AG04449 (cell line): ENCODE results near the gene NRXN2.

Source experiments
- CTCF ChIA-PET: fragments of 350-600 bp; formaldehyde crosslinking; extraction: SDS; loops from one replicate; lab custom pipeline; 2021; ENCODE audit warnings: antibody characterized with exemption; lab: Yijun Ruan, JAX
- POLR2A ChIA-PET: fragments of 400-600, 350-600 bp; formaldehyde crosslinking; extraction: SDS; loops from one replicate; lab custom pipeline; 2020; ENCODE audit warnings: antibody characterized with exemption, inconsistent platforms; lab: Yijun Ruan, JAX
- DNase-seq: peaks from one replicate; pipeline ENCODE4 v3.0.0-alpha.2; 2010; ENCODE audit warnings: low read depth, low spot score
- H3K4me3 ChIP-seq: 2 replicates; pipeline ENCODE4 v1.5.1; 2011; ENCODE audit warnings: low read depth, mild to moderate bottlenecking, control low read depth, low read length
- TF ChIP-seq, protein P1 (sequence below): IDR thresholded peaks from one replicate; pipeline ENCODE4 v1.5.1; 2011; ENCODE audit warnings: mild to moderate bottlenecking, moderate library complexity, low read length, control low read depth, inconsistent platforms; ENCODE audit not compliant: insufficient read depth; ENCODE audit errors: missing control alignments

Gene NRXN2

DNA sequence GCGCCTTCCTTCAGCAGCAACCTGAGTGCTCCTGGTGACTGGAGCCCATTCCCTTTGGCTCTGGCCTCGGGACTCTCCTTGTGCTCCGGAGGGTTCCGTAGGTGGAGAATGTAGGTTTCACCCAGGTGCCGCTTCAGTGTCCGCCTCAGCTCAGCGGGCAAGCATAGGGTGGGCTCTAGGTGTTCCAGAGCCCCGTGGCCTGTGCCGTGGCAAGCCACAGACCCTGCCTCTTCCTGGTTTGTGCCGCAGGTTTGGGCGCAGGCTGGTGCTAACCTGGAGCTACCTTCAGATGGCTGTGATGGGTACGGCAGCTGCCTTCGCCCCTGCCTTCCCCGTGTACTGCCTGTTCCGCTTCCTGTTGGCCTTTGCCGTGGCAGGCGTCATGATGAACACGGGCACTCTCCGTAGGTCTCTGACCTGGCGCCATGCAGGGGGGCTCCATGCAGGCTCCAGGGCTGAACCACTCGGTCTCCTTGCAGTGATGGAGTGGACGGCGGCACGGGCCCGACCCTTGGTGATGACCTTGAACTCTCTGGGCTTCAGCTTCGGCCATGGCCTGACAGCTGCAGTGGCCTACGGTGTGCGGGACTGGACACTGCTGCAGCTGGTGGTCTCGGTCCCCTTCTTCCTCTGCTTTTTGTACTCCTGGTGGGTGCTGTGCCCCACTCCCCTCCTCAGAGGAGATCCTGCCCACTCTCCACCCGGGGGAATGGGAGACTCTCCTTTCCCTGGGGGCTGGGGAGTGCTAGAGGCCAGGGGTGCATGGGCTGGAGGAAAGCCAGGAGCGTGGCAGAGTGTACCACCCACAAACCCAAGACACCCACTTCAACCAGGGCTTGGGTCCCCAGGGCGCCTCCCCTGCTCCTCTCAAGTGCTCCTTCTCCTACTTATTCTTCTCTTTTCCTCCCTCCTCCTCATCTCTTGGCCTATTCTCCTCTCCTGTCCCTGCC, 129.6 kb downstream of the NRXN2 start:
- ChIA-PET CTCF (interaction anchor here (1.4 kb wide), 1 partner anchor 144 kb away, joined by 3 read pairs; no protein-coding TSS in a partner anchor), POLR2A (no interaction called here)
- TF ChIP-seq, protein P1, sequence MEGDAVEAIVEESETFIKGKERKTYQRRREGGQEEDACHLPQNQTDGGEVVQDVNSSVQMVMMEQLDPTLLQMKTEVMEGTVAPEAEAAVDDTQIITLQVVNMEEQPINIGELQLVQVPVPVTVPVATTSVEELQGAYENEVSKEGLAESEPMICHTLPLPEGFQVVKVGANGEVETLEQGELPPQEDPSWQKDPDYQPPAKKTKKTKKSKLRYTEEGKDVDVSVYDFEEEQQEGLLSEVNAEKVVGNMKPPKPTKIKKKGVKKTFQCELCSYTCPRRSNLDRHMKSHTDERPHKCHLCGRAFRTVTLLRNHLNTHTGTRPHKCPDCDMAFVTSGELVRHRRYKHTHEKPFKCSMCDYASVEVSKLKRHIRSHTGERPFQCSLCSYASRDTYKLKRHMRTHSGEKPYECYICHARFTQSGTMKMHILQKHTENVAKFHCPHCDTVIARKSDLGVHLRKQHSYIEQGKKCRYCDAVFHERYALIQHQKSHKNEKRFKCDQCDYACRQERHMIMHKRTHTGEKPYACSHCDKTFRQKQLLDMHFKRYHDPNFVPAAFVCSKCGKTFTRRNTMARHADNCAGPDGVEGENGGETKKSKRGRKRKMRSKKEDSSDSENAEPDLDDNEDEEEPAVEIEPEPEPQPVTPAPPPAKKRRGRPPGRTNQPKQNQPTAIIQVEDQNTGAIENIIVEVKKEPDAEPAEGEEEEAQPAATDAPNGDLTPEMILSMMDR = no peak
- no peak for DNase-seq
- no peak overlapping the region for H3K4me3 ChIP-seq

DNA sequence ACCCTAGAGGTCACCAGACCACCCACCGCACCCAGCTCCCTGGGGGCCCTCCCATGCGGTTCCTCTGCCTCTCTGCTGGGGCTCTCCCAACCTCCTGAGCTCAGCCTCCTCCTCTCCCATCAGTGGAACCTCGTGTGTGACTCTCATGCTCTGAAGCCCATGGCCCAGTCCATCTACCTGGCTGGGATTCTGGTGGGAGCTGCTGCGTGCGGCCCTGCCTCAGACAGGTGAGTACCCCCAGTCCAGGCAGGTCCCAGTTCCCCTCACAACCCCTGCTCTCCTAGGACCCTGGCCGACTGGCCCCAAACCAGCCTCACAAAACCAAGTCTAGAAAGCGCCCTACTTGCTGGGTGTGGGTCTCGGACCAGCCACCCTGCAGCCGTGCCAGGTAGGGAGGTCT, 130.3 kb downstream of the NRXN2 start:
- CTCF ChIA-PET = interaction anchor here (1.4 kb wide), 1 partner anchor 144 kb away, joined by 3 read pairs; no protein-coding TSS in a partner anchor
- POLR2A ChIA-PET = no interaction called here

DNA sequence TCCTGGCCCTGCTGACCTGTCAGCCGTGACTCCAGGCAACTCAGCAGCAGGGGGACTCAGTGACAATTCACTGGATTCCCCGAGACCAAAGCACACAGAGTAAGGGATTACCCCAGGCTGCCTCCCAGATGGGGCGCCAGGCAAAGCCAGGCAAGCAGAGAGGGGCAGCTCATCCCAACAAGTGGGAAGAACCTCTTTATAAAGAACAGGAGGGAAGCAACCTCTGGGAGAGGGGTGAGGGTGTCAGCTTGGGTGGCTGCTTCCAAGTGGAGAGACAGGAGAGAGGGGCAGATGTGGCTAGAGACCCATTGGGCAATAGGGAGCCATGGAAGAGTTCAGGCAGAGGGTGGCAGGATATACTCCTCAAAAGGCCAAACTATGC, 130.8 kb downstream of the NRXN2 start:
- TF ChIP-seq, protein P1 = no peak
- CTCF ChIA-PET = no interaction called here
- no peak for DNase-seq
- POLR2A ChIA-PET = no interaction called here
- no peak overlapping the region for H3K4me3 ChIP-seq

More for the DNA sequence above, 130.3 kb downstream of the NRXN2 start:
- TF ChIP-seq, protein P1 = no peak
- no peak overlapping the region for H3K4me3 ChIP-seq
- no peak for DNase-seq

DNA sequence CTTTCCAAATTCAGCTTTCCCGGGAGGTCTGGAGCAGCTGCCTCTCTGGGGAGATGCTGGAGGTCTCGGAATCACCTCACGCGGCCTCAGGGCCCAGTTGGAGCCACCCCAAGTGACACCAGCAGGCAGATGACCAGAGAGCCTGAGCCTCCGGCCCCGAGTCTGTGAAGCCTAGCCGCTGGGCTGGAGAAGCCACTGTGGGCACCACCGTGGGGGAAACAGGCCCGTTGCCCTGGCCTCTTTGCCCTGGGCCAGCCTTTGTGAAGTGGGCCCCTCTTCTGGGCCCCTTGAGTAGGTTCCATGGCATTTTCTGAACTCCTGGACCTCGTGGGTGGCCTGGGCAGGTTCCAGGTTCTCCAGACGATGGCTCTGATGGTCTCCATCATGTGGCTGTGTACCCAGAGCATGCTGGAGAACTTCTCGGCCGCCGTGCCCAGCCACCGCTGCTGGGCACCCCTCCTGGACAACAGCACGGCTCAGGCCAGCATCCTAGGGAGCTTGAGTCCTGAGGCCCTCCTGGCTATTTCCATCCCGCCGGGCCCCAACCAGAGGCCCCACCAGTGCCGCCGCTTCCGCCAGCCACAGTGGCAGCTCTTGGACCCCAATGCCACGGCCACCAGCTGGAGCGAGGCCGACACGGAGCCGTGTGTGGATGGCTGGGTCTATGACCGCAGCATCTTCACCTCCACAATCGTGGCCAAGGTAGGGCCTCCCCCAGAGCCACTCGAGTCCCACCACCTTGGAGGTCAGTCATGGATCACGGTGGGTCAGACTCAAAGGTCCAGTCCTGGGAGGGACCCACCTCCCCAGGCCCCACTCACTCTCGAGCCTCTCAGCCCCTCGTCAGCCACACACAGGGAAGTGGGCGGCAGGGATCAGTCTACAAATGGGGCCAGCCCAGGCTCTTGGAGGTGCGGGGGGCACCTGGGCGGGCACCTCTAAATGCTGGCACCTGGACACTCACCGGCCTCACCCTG, 131.5 kb downstream of the NRXN2 start:
- CTCF ChIA-PET = no interaction called here
- POLR2A ChIA-PET = no interaction called here
- TF ChIP-seq, protein P1 = no peak
- no peak for DNase-seq
- no peak overlapping the region for H3K4me3 ChIP-seq

DNA sequence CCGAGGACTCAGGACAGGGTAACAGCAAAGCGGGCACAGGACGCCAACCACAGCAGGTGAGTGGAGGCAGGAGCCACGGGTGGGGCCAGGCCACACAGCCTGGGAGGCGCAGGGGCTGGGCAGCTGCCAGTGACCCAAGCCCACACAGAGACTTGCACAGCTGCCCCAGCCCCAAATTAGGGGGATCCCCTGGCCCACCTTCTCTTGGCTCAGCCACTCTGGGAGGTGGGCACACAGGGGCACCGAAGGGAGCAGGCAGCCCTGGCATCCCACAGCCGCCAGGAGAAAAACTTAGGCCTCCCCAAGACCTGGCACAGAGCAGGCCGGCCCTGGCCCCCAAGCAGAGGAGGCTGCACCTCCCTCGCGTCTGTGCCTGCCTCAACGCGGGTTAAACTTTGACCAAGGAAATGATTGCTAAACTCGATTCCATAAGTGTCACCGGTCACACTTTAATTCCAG, 132.2 kb downstream of the NRXN2 start, which contains the start of gene SLC22A12:
TSS of gene SLC22A12 (plus strand) at position 458 of the 459 bp plus-strand sequence. CDS start 337 bp downstream, outside the sequence.
- TF ChIP-seq, protein P1 = no peak
- CTCF ChIA-PET = no interaction called here
- POLR2A ChIA-PET = no interaction called here
- no peak for DNase-seq
- no peak within 1 kb of the TSS for H3K4me3 ChIP-seq
